Transverse colon (tissue), 4 donors: Measurements from ENCODE around the gene GPR162.

Experiments used
- CTCF ChIP-seq, 5 experiments: fragments of 200-600 bp in 3 of 5; fragments of 450-650 bp in 2 of 5; sonication (generic) in 3 of 5; IDR thresholded peaks; 1 replicate in 2 of 5; 2 replicates in 3 of 5; pipeline ENCODE4 v1.5.1; 2016 to 2017; ENCODE audit warnings: antibody characterized with exemption in 5 of 5, inconsistent platforms in 3 of 5, mild to moderate bottlenecking in 2 of 5, moderate library complexity in 1 of 5
- POLR2A ChIP-seq: fragments of 450-650 bp; IDR thresholded peaks from one replicate; pipeline ENCODE4 v1.6.1; 2016; ENCODE audit warnings: antibody characterized with exemption, mild to moderate bottlenecking, moderate library complexity
- POLR2AphosphoS5 ChIP-seq, 3 donors: sonication (generic); formaldehyde crosslinking; IDR thresholded peaks; one replicate each; pipeline ENCODE4 v1.6.1; 2016; ENCODE audit warnings: antibody characterized with exemption in 3 of 3

- TF ChIP-seq POLR2A, result no peak
- TF ChIP-seq CTCF (IDR thresholded peaks at IDR 0.05), result peak in 1 of 5 experiments; percentile 6
- no peak for TF ChIP-seq POLR2AphosphoS5 (IDR thresholded peaks at IDR 0.05)
These were observed 6.6 kb downstream of the GPR162 start, which contains the start of gene P3H3 for GRCh38 chr12:6827982-6828780.
